Measurements from ENCODE around the gene MRPL32.

DNA sequence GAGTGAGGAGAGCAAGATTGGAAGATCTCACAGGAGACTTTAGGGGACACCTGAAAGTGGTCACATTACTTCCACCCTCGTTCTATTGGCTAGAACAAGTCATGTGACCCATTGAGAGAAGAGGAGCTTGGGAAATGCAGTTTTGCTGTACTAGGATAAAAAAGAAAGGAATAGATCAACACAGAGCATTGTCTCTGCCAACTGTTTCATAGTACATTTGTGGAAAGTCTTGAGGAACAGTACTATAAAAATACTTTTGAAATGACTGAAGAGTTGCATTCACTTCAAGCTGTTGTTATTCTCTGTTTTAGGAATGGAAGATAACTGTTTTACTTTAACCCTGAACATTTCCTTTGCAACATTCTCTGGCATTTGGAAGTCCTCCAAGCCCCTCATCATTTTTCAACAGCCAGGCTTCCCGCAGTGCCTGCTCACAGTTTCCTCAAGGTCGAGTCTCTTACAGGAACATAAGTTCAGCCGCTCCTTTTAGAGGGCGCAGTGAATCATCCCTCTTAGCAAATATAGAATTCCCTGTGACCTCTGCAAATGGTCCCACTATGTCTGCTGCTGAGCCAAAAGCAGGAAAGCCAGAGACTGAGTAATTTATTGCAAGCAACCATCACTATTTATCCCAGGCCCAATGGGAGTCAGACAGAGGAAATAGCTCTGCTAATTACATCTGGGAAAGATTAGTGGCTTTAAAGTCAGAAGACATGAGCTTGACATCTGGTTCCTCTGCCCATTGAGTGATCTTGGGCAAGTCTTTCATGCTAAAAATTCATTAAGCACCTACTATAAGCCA is 40.7 kb downstream of the MRPL32 start:
- TF ChIP-seq, protein P1, sequence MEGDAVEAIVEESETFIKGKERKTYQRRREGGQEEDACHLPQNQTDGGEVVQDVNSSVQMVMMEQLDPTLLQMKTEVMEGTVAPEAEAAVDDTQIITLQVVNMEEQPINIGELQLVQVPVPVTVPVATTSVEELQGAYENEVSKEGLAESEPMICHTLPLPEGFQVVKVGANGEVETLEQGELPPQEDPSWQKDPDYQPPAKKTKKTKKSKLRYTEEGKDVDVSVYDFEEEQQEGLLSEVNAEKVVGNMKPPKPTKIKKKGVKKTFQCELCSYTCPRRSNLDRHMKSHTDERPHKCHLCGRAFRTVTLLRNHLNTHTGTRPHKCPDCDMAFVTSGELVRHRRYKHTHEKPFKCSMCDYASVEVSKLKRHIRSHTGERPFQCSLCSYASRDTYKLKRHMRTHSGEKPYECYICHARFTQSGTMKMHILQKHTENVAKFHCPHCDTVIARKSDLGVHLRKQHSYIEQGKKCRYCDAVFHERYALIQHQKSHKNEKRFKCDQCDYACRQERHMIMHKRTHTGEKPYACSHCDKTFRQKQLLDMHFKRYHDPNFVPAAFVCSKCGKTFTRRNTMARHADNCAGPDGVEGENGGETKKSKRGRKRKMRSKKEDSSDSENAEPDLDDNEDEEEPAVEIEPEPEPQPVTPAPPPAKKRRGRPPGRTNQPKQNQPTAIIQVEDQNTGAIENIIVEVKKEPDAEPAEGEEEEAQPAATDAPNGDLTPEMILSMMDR (IDR thresholded peaks at IDR 0.05), result no peak
- no peak for TF ChIP-seq ZFX (IDR thresholded peaks at IDR 0.05; ENCODE audit: borderline replicate concordance)

All from 22Rv1 (cell line).